ENCODE data around the gene NBAS. TPM values are rescaled to one million over a fixed set of nuclear protein-coding genes. Genes with fewer than 3 reads are reported as not detected.

The NBAS gene
- total RNA-seq, 4 donors from 2014 or later = 27.3 to 43.6 (median 28.4) TPM

DNA sequence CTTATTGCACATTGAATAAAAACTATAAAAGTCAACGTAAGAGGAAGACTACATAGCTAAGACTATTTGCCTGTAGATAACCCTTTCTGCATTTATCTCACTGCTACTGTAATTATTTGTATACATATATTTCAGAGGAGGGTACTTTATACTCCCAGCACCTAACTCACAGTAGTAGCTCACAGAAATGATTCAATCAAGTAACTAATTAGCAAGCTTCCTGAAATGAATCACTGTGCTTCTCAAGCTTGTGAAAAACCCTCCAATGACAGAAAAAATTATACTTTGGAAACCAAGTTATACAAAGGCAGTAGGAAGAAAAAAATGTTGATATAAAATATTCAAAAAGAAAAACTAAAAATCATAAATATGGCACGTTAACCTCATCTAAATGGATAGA, 124.9 kb downstream of the NBAS start:
- Histone ChIP-seq H3K36me3 (no peaks in the 10 kb centered on the region), H3K4me1 (peaks cover 17 to 23% of the 10 kb centered on the region in 2 donors), H3K4me3 (no peak overlapping the region), H3K27me3 (no peaks in the 10 kb centered on the region), H3K27ac (no peak overlapping the region), H3K9me3 (no peaks in the 10 kb centered on the region)
- DNase-seq (no peak), ATAC-seq (no peak)
- intact Hi-C loops (cut with DNase I; ENCODE audit: low total_unique reads) (no loop called here), in situ Hi-C loops (cut with MboI; ENCODE audit: low sequenced_read_pairs in 4 of 4) (no loop called here)
- no peak for TF ChIP-seq POLR2A (IDR thresholded peaks at IDR 0.05)
- TF ChIP-seq, protein P1, sequence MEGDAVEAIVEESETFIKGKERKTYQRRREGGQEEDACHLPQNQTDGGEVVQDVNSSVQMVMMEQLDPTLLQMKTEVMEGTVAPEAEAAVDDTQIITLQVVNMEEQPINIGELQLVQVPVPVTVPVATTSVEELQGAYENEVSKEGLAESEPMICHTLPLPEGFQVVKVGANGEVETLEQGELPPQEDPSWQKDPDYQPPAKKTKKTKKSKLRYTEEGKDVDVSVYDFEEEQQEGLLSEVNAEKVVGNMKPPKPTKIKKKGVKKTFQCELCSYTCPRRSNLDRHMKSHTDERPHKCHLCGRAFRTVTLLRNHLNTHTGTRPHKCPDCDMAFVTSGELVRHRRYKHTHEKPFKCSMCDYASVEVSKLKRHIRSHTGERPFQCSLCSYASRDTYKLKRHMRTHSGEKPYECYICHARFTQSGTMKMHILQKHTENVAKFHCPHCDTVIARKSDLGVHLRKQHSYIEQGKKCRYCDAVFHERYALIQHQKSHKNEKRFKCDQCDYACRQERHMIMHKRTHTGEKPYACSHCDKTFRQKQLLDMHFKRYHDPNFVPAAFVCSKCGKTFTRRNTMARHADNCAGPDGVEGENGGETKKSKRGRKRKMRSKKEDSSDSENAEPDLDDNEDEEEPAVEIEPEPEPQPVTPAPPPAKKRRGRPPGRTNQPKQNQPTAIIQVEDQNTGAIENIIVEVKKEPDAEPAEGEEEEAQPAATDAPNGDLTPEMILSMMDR (IDR thresholded peaks at IDR 0.05 in 4 of 5, conservative IDR thresholded peaks at IDR 0.05 in 1 of 5) = no peak

- in situ Hi-C loops (cut with MboI; ENCODE audit: low sequenced_read_pairs in 4 of 4) (no loop called here), intact Hi-C loops (cut with DNase I; ENCODE audit: low total_unique reads) (no loop called here)
- Histone ChIP-seq H3K4me1 (peaks cover 17 to 23% of the 10 kb centered on the region in 2 donors), H3K27me3 (no peaks in the 10 kb centered on the region), H3K9me3 (no peaks in the 10 kb centered on the region), H3K27ac (no peak overlapping the region), H3K36me3 (no peaks in the 10 kb centered on the region), H3K4me3 (no peak overlapping the region)
- DNase-seq (no peak), ATAC-seq (no peak)
- no peak for TF ChIP-seq POLR2A (IDR thresholded peaks at IDR 0.05)
- TF ChIP-seq, protein P1 (IDR thresholded peaks at IDR 0.05 in 4 of 5, conservative IDR thresholded peaks at IDR 0.05 in 1 of 5) = no peak
These were observed 125.7 kb downstream of the NBAS start for GRCh38 chr2:15435474-15435873.

DNA sequence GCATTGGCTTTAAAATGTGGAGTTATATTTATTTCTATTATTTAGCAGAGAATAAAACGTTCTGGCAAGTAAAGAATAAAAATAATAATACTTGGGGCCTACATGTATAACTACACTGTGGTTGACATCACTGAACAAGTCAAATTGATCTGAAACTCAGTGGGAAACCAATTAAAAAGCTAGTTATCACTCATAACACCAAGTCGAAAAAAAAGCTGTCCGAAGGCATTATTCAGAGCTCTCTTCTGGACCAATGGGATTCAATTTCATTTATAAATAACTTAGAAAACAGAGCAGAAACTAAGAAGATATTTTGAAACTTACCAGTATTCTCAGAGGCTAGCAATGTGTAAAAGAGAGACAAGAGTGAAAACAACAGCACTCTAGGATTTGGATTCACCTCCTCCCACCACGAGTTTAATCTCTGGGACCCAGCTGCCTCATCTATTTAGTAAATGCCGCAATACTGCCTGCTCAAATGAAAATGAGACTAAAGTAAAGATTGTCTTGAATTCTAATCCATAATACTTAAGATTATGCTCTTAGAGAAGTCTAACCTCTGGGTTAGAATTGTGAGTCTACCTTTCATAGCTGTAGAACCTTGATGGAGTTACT, 128.4 kb downstream of the NBAS start:
- H3K36me3 ChIP-seq = no peaks in the 10 kb centered on the region
- H3K27me3 ChIP-seq = no peaks in the 10 kb centered on the region
- intact Hi-C loops (cut with DNase I; ENCODE audit: low total_unique reads) = no loop called here
- peaks cover 8 to 18% of the 10 kb centered on the region in 2 donors for H3K4me1 ChIP-seq
- TF ChIP-seq POLR2A (IDR thresholded peaks at IDR 0.05) = no peak
- TF ChIP-seq, protein P1 (IDR thresholded peaks at IDR 0.05 in 4 of 5, conservative IDR thresholded peaks at IDR 0.05 in 1 of 5) = no peak
- no peak overlapping the region for H3K4me3 ChIP-seq
- no peaks in the 10 kb centered on the region for H3K9me3 ChIP-seq
- no peak for ATAC-seq
- no peak for DNase-seq
- H3K27ac ChIP-seq = no peak overlapping the region
- in situ Hi-C loops (cut with MboI; ENCODE audit: low sequenced_read_pairs in 4 of 4) = no loop called here

GRCh38 chr2:15429032-15429431, 132.1 kb downstream of the NBAS start:
- no peaks in the 10 kb centered on the region for H3K9me3 ChIP-seq
- in situ Hi-C loops (cut with MboI; ENCODE audit: low sequenced_read_pairs in 4 of 4) (no loop called here), intact Hi-C loops (cut with DNase I; ENCODE audit: low total_unique reads) (no loop called here)
- peaks cover 0 to 2% of the 10 kb centered on the region in 2 donors for H3K36me3 ChIP-seq
- no peaks in the 10 kb centered on the region for H3K4me1 ChIP-seq
- TF ChIP-seq POLR2A (IDR thresholded peaks at IDR 0.05) = no peak
- H3K27ac ChIP-seq = no peak overlapping the region
- no peak overlapping the region for H3K4me3 ChIP-seq
- no peak for ATAC-seq
- no peaks in the 10 kb centered on the region for H3K27me3 ChIP-seq
- no peak for DNase-seq

GRCh38 chr2:15427987-15428386, 133.1 kb downstream of the NBAS start:
- peaks cover 0 to 7% of the 10 kb centered on the region in 2 donors for H3K36me3 ChIP-seq
- ATAC-seq = no peak
- in situ Hi-C loops (cut with MboI; ENCODE audit: low sequenced_read_pairs in 4 of 4) = no loop called here
- TF ChIP-seq, protein P1 (IDR thresholded peaks at IDR 0.05 in 4 of 5, conservative IDR thresholded peaks at IDR 0.05 in 1 of 5) = no peak
- no peak overlapping the region for H3K4me3 ChIP-seq
- no peaks in the 10 kb centered on the region for H3K9me3 ChIP-seq
- H3K27me3 ChIP-seq = no peaks in the 10 kb centered on the region
- intact Hi-C loops (cut with DNase I; ENCODE audit: low total_unique reads) = no loop called here
- no peak overlapping the region for H3K27ac ChIP-seq
- no peak for DNase-seq
- H3K4me1 ChIP-seq = no peaks in the 10 kb centered on the region
